HUES64 (cell line): ENCODE results near the gene PAQR4.

Source experiments
- H3K27ac ChIP-seq: 2 replicates; pipeline ENCODE4 v1.7.0; 2013; ENCODE audit warnings: low read depth, low read length, inconsistent platforms
- H3K27me3 ChIP-seq: 2 replicates; pipeline ENCODE4 v1.6.1; 2013; ENCODE audit warnings: mild to moderate bottlenecking, low read length; ENCODE audit not compliant: insufficient read depth
- H3K36me3 ChIP-seq: 2 replicates; pipeline ENCODE4 v1.6.1; 2013; ENCODE audit warnings: mild to moderate bottlenecking, low read length; ENCODE audit not compliant: insufficient read depth
- H3K4me1 ChIP-seq: 2 replicates; pipeline ENCODE4 v1.6.1; 2013; ENCODE audit warnings: mild to moderate bottlenecking, low read length, moderate library complexity; ENCODE audit not compliant: insufficient read depth
- H3K4me3 ChIP-seq: 2 replicates; pipeline ENCODE4 v1.5.1; 2013; ENCODE audit warnings: mild to moderate bottlenecking, low read length, moderate library complexity
- H3K9ac ChIP-seq: 2 replicates; pipeline ENCODE4 v1.6.1; 2013; ENCODE audit warnings: mild to moderate bottlenecking, low read depth, low read length
- H3K9me3 ChIP-seq: 2 replicates; pipeline ENCODE4 v1.6.1; 2013; ENCODE audit warnings: low read depth, low read length; ENCODE audit not compliant: insufficient read depth
- WGBS: fragments of 150-250, 120-280 bp; methylation state at CpG from one replicate; pipeline ENCODE4 v1.1.7; 2013; ENCODE audit warnings: missing lambda C conversion rate; 5-methylcytosine and 5-hydroxymethylcytosine counted together

The PAQR4 gene

GRCh38 chr16:2956579-2956956, 12.6 kb upstream of the PAQR4 start:
- H3K36me3 ChIP-seq: no peaks in the 10 kb centered on the region
- no peak overlapping the region for H3K9ac ChIP-seq
- no peaks in the 10 kb centered on the region for H3K27me3 ChIP-seq
- 84% methylated on average over 11 of the region's 11 CpGs for WGBS
- no peak overlapping the region for H3K27ac ChIP-seq
- H3K4me1 ChIP-seq: peaks cover 15% of the 10 kb centered on the region
- no peak overlapping the region for H3K4me3 ChIP-seq
- no peaks in the 10 kb centered on the region for H3K9me3 ChIP-seq

DNA sequence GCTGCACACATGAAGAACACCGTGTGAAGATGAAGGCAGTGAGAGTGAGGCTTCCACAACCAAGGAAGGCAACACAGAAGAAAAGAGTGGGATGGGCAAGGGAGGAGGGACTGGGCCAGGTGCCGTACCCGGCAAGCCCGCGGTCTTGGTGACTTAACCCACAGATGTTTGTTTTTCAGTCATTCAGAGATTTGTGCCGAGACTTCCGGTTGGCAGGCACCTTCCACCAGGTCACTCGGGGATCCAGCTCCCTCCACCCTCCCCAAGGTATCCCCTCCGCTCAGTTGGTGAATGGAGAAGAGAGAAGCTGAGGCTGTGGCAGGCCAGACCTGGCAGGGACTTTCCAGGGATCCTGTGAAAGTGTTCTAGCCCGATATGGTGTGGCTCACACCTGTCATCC, 9.9 kb upstream of the PAQR4 start:
- Histone ChIP-seq H3K9me3 (no peaks in the 10 kb centered on the region), H3K9ac (no peak overlapping the region), H3K36me3 (no peaks in the 10 kb centered on the region), H3K27ac (no peak overlapping the region), H3K4me1 (peaks cover 22% of the 10 kb centered on the region), H3K4me3 (no peak overlapping the region), H3K27me3 (peaks cover 14% of the 10 kb centered on the region)
- 82% methylated on average over 9 of the region's 10 CpGs for WGBS

DNA sequence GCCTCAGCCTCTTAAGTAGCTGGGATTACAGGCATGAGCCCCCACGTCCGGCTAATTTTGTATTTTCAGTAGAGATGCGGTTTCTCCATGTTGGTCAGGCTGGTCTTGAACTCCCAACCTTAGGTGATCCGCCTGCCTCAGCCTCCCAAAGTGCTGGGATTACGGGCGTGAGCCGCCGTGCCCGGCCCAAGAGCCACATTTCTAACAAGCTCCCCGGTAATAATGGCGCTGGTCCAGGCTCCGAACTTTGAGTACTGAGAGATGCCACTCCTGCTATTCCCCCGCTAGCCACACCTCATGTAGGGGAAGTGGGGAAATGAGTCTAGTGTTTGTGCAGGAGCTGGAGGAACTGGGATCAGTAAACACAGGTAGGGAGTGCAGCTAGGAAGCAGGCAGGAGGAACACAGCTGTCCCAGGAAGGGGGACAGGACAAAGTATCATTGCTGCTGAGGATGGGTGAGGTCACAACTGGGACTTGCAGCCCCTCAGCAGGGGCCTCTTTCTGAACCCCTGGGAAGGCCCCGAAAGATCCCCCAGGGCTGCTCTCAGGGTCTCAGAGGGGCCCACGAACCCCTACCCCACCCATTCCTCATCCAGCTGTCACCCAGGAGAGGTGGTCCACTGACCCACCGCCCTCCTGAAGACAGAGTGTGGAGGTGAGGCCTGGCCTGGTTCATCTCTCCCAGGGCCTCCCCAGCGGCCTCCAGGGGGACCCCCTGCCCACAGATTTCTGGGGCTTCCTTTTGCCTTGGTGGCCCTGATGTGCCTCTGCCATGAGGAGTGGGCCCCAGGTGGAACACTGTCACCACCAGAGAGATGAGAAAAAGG, 8.8 kb upstream of the PAQR4 start:
- H3K36me3 ChIP-seq: no peaks in the 10 kb centered on the region
- H3K27ac ChIP-seq: no peak overlapping the region
- H3K4me1 ChIP-seq: peaks cover 16% of the 10 kb centered on the region
- WGBS: 83% methylated on average over 17 of the region's 17 CpGs
- no peak overlapping the region for H3K9ac ChIP-seq
- no peak overlapping the region for H3K4me3 ChIP-seq
- peaks cover 14% of the 10 kb centered on the region for H3K27me3 ChIP-seq
- H3K9me3 ChIP-seq: no peaks in the 10 kb centered on the region

DNA sequence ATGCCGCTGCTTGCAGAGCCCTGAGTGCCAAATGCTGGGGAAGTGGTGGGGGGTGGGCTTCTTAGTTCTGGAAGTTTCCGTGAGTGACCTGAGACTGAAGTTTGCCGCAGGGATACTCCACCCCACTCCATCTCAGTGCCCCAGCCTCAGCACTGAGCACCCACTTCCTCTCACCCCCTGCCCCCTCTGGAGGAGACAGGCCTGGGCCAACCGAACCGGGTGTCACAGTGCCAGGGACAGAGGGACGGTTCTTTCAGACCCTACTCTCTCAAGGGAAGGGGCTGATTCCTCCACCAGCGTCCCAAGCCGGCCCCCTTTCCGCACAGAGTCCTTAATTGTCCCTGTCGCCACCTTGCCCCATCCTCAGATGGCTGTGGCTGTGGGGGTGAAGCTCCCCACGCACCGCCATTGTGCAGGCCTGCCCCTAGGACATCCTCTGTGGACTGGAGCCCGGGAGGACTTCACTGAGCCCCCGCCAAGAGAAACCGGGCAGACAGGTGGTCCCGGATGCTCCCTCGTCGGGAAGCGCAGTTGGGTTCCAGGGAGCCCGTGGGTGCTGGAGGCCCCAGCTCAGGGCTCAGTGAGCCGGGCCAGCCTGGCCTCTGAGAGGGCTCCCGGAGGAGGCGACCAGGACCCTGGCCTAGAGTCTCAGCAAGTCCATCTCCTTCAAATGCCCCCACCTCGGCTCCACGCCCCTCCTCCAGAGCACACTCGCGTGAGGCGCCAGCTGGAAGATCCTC, 6.6 kb upstream of the PAQR4 start:
- H3K9ac ChIP-seq: 0 out of 2 replicates have a peak overlapping the region, but pooled peaks have one; percentile 26
- H3K9me3 ChIP-seq: no peaks in the 10 kb centered on the region
- 52% methylated on average over 28 of the region's 28 CpGs for WGBS
- peaks cover 7% of the 10 kb centered on the region for H3K4me1 ChIP-seq
- no peak overlapping the region; the same call in 1 of the 2 replicates for H3K27ac ChIP-seq
- peak overlapping the region; percentile 70 for H3K4me3 ChIP-seq
- peaks cover 30% of the 10 kb centered on the region for H3K27me3 ChIP-seq
- no peaks in the 10 kb centered on the region for H3K36me3 ChIP-seq

DNA sequence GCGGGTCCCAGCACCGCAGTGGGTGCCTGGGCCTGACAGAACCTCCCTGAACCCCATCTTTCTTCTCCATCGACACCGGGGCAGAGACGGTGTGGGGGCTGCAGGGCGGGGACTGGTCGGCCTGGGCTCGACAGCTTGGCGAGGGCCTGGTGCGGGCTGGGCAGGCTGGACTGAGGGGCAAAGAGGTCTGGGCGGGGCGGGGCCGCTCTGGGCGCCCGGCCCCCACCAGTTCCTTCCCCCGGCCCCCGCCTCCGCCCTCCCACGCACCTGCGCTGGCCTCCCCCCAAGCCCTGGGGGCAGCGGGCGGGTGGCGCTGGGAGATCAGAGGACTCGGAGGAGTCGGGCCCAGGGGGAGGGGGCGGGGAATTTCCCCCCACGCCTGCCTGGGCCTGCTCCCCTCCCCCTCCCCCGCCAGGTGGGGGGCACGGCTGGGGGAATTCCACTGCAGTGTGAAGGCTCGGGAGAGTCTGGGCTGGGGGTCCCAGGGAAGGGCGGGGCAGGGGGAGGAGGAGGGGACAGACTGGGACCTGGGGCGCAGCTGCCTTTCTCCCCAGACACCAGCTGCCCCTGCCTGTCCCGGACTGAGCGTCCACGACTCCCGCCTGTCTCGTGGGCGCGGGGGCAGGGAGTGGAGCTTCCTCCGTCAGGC, 6.0 kb upstream of the PAQR4 start:
- H3K36me3 ChIP-seq: no peaks in the 10 kb centered on the region
- H3K4me3 ChIP-seq: peak overlapping the region; percentile 70
- no peaks in the 10 kb centered on the region for H3K9me3 ChIP-seq
- H3K27me3 ChIP-seq: peaks cover 37% of the 10 kb centered on the region
- H3K4me1 ChIP-seq: peaks cover 7% of the 10 kb centered on the region
- WGBS: 1% methylated on average over 21 of the region's 40 CpGs
- H3K27ac ChIP-seq: peak overlapping the region; percentile 74; the same call in 1 of the 2 replicates
- H3K9ac ChIP-seq: peak overlapping the region; percentile 66

- Histone ChIP-seq H3K9me3 (no peaks in the 10 kb centered on the region), H3K27me3 (peaks cover 40% of the 10 kb centered on the region), H3K4me1 (peaks cover 7% of the 10 kb centered on the region), H3K27ac (peak within 1 kb of the TSS; percentile 74; the same call in 1 of the 2 replicates), H3K36me3 (no peaks in the 10 kb centered on the region), H3K4me3 (peak within 1 kb of the TSS; percentile 70), H3K9ac (peak within 1 kb of the TSS; percentile 66)
- WGBS: under 1% methylated on average over 60 of the region's 60 CpGs
These were observed 5.2 kb upstream of the PAQR4 start, which contains the start of gene KREMEN2 for GRCh38 chr16:2963723-2964474. Gene KREMEN2 (plus strand): TSS chr16:2964275. CDS start chr16:2964521, 246 bp downstream.

DNA sequence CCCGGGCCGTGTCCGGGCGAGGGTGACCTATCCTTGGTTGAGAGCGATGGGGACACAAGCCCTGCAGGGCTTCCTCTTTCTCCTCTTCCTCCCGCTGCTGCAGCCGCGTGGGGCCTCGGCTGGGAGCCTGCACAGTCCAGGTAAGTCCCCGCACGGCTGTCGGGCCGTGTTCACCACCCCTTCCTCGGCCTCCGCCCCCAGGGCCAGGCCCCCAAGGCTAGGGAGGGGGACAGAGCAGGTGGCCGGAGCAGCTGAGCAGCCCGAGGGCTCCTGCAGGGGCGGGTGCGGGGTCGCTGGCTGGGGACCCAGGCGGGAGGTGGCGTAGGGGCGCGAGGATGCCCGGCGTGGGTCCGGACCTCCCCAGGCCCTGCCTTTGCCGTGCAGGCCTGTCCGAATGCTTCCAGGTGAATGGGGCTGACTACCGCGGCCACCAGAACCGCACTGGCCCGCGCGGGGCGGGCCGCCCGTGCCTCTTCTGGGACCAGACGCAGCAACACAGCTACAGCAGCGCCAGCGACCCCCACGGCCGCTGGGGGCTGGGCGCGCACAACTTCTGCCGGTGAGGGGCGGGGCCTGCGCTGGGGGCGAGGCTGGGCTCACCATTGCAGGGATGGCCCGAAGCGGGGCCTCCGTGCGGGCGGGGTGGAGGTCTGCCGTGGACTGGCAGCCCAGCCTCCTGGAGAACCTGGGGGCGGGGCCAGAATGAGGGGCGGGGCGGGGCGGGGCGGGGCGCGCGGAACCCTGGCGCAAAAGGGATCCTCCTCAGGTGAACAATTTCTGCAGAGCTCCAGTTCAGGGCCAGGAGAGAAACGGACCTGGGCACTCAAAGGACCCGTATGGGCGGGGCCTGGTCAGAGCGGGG, 4.4 kb upstream of the PAQR4 start:
- H3K4me1 ChIP-seq: peaks cover 7% of the 10 kb centered on the region
- H3K27me3 ChIP-seq: peaks cover 40% of the 10 kb centered on the region
- H3K9ac ChIP-seq: 0 out of 2 replicates have a peak overlapping the region, but pooled peaks have one; percentile 35
- H3K9me3 ChIP-seq: no peaks in the 10 kb centered on the region
- peak overlapping the region; percentile 70 for H3K4me3 ChIP-seq
- H3K36me3 ChIP-seq: no peaks in the 10 kb centered on the region
- WGBS: under 1% methylated on average over 68 of the region's 68 CpGs
- peak overlapping the region; percentile 46; the same call in 1 of the 2 replicates for H3K27ac ChIP-seq

- H3K27me3 ChIP-seq: peaks cover 40% of the 10 kb centered on the region
- H3K4me3 ChIP-seq: no peak overlapping the region
- no peak overlapping the region for H3K9ac ChIP-seq
- WGBS: 94% methylated on average over 38 of the region's 39 CpGs
- H3K27ac ChIP-seq: no peak overlapping the region
- peaks cover 7% of the 10 kb centered on the region for H3K4me1 ChIP-seq
- no peaks in the 10 kb centered on the region for H3K36me3 ChIP-seq
- no peaks in the 10 kb centered on the region for H3K9me3 ChIP-seq
These were observed 2.9 kb upstream of the PAQR4 start for GRCh38 chr16:2966043-2966807.

- WGBS: 95% methylated on average over 46 of the region's 46 CpGs
- H3K36me3 ChIP-seq: peaks cover 2% of the 10 kb centered on the region; the same call in 1 of the 2 replicates
- H3K27me3 ChIP-seq: peaks cover 40% of the 10 kb centered on the region
- peaks cover 7% of the 10 kb centered on the region for H3K4me1 ChIP-seq
- H3K9ac ChIP-seq: no peak overlapping the region
- no peaks in the 10 kb centered on the region for H3K9me3 ChIP-seq
- no peak overlapping the region for H3K27ac ChIP-seq
- no peak overlapping the region for H3K4me3 ChIP-seq
These were observed 2.3 kb upstream of the PAQR4 start for GRCh38 chr16:2966808-2967191.
